Measurements from ENCODE around the gene DLX5. TPM values are rescaled to one million over a fixed set of nuclear protein-coding genes. Genes with fewer than 3 reads are reported as not detected.

DLX5 gene
- total RNA-seq, 2 experiments from 2014 or later: not detected

- Mint-ChIP-seq H3K27ac (no peak overlapping the region), H3K9me3 (no peaks in the 10 kb centered on the region), H3K27me3 (peaks cover 99% of the 10 kb centered on the region), H3K36me3 (peaks cover 8% of the 10 kb centered on the region), H3K4me3 (peak overlapping the region; percentile 18), H3K4me1 (peaks cover 48% of the 10 kb centered on the region)
- DNase-seq: no peak
These were observed 2.7 kb downstream of the DLX5 start for GRCh38 chr7:97021747-97022490.

- Mint-ChIP-seq H3K27me3 (peaks cover 99% of the 10 kb centered on the region), H3K4me3 (no peak overlapping the region), H3K4me1 (peaks cover 44% of the 10 kb centered on the region), H3K36me3 (peaks cover 8% of the 10 kb centered on the region), H3K9me3 (no peaks in the 10 kb centered on the region), H3K27ac (no peak overlapping the region)
- no peak for DNase-seq
These were observed 3.5 kb downstream of the DLX5 start for GRCh38 chr7:97020996-97021746.

- no peak overlapping the region for H3K27ac Mint-ChIP-seq
- H3K36me3 Mint-ChIP-seq: peaks cover 8% of the 10 kb centered on the region
- peaks cover 99% of the 10 kb centered on the region for H3K27me3 Mint-ChIP-seq
- no peaks in the 10 kb centered on the region for H3K9me3 Mint-ChIP-seq
- no peak for DNase-seq
- H3K4me3 Mint-ChIP-seq: no peak overlapping the region
- H3K4me1 Mint-ChIP-seq: peaks cover 41% of the 10 kb centered on the region
These were observed 4.0 kb downstream of the DLX5 start for GRCh38 chr7:97020601-97020995.

GRCh38 chr7:97019710-97020225 is 4.9 kb downstream of the DLX5 start:
- Mint-ChIP-seq H3K4me1 (peaks cover 37% of the 10 kb centered on the region), H3K36me3 (peaks cover 8% of the 10 kb centered on the region), H3K27me3 (peaks cover 99% of the 10 kb centered on the region), H3K4me3 (no peak overlapping the region), H3K27ac (no peak overlapping the region), H3K9me3 (no peaks in the 10 kb centered on the region)
- no peak for DNase-seq

GRCh38 chr7:97018791-97019531 is 5.7 kb downstream of the DLX5 start:
- peaks cover 99% of the 10 kb centered on the region for H3K27me3 Mint-ChIP-seq
- H3K27ac Mint-ChIP-seq: no peak overlapping the region
- H3K4me3 Mint-ChIP-seq: no peak overlapping the region
- DNase-seq: no peak
- no peaks in the 10 kb centered on the region for H3K9me3 Mint-ChIP-seq
- peaks cover 6% of the 10 kb centered on the region for H3K36me3 Mint-ChIP-seq
- H3K4me1 Mint-ChIP-seq: peaks cover 29% of the 10 kb centered on the region

GRCh38 chr7:97018126-97018601 is 6.5 kb downstream of the DLX5 start:
- peaks cover 5% of the 10 kb centered on the region for H3K36me3 Mint-ChIP-seq
- peaks cover 99% of the 10 kb centered on the region for H3K27me3 Mint-ChIP-seq
- H3K4me3 Mint-ChIP-seq: no peak overlapping the region
- peaks cover 3% of the 10 kb centered on the region for H3K9me3 Mint-ChIP-seq
- no peak overlapping the region for H3K27ac Mint-ChIP-seq
- no peak for DNase-seq
- H3K4me1 Mint-ChIP-seq: peaks cover 29% of the 10 kb centered on the region

- DNase-seq: no peak
- Mint-ChIP-seq H3K4me3 (no peak overlapping the region), H3K27me3 (peaks cover 99% of the 10 kb centered on the region), H3K27ac (no peak overlapping the region), H3K9me3 (peaks cover 5% of the 10 kb centered on the region), H3K36me3 (peaks cover under 1% of the 10 kb centered on the region), H3K4me1 (peaks cover 23% of the 10 kb centered on the region)
These were observed 7.2 kb downstream of the DLX5 start for GRCh38 chr7:97017192-97018125.

GRCh38 chr7:97016381-97017191 is 8.0 kb downstream of the DLX5 start:
- Mint-ChIP-seq H3K4me3 (peak overlapping the region; percentile 32), H3K4me1 (peaks cover 16% of the 10 kb centered on the region), H3K36me3 (no peaks in the 10 kb centered on the region), H3K27ac (no peak overlapping the region), H3K27me3 (peaks cover 99% of the 10 kb centered on the region), H3K9me3 (peaks cover 9% of the 10 kb centered on the region)
- no peak for DNase-seq

GRCh38 chr7:97015756-97016380 is 8.8 kb downstream of the DLX5 start:
- Mint-ChIP-seq H3K4me3 (no peak overlapping the region), H3K9me3 (peaks cover 9% of the 10 kb centered on the region), H3K4me1 (peaks cover 15% of the 10 kb centered on the region), H3K27me3 (peaks cover 100% of the 10 kb centered on the region), H3K36me3 (no peaks in the 10 kb centered on the region), H3K27ac (no peak overlapping the region)
- DNase-seq: no peak

- DNase-seq: no peak
- peaks cover 100% of the 10 kb centered on the region for H3K27me3 Mint-ChIP-seq
- no peak overlapping the region for H3K27ac Mint-ChIP-seq
- H3K4me1 Mint-ChIP-seq: peaks cover 11% of the 10 kb centered on the region
- no peaks in the 10 kb centered on the region for H3K36me3 Mint-ChIP-seq
- peaks cover 9% of the 10 kb centered on the region for H3K9me3 Mint-ChIP-seq
- H3K4me3 Mint-ChIP-seq: no peak overlapping the region
These were observed 9.4 kb downstream of the DLX5 start for GRCh38 chr7:97015279-97015678.

- no peak for DNase-seq
- peaks cover 9% of the 10 kb centered on the region for H3K4me1 Mint-ChIP-seq
- no peak overlapping the region for H3K4me3 Mint-ChIP-seq
- no peaks in the 10 kb centered on the region for H3K36me3 Mint-ChIP-seq
- peaks cover 100% of the 10 kb centered on the region for H3K27me3 Mint-ChIP-seq
- H3K9me3 Mint-ChIP-seq: peaks cover 9% of the 10 kb centered on the region
- no peak overlapping the region for H3K27ac Mint-ChIP-seq
These were observed 10.4 kb downstream of the DLX5 start for GRCh38 chr7:97014145-97014750.

- peaks cover 9% of the 10 kb centered on the region for H3K9me3 Mint-ChIP-seq
- no peak overlapping the region for H3K27ac Mint-ChIP-seq
These were observed 10.8 kb downstream of the DLX5 start for GRCh38 chr7:97013845-97014134.

More at GRCh38 chr7:97013845-97014134, 10.8 kb downstream of the DLX5 start:
- peaks cover 9% of the 10 kb centered on the region for H3K4me1 Mint-ChIP-seq
- no peaks in the 10 kb centered on the region for H3K36me3 Mint-ChIP-seq
- no peak for DNase-seq
- H3K4me3 Mint-ChIP-seq: no peak overlapping the region
- H3K27me3 Mint-ChIP-seq: peaks cover 98% of the 10 kb centered on the region
